Tibial nerve (tissue), 3 donors: ENCODE measurements around the gene BDH1.

Experiments used
- POLR2A ChIP-seq, 2 donors: fragments of 450-650 bp; IDR thresholded peaks; one replicate each; pipeline ENCODE4 v1.6.1; 2017; ENCODE audit warnings: antibody characterized with exemption in 2 of 2, mild to moderate bottlenecking in 2 of 2, moderate library complexity in 2 of 2
- TF ChIP-seq, protein P1 (sequence below), 5 experiments: fragments of 200-600 bp in 3 of 5; fragments of 450-650 bp in 2 of 5; sonication (generic) in 3 of 5; IDR thresholded peaks; one replicate each; pipeline ENCODE4 v1.5.1; 2016 to 2019; ENCODE audit warnings: antibody characterized with exemption in 5 of 5, mild to moderate bottlenecking in 3 of 5, moderate library complexity in 2 of 5

DNA sequence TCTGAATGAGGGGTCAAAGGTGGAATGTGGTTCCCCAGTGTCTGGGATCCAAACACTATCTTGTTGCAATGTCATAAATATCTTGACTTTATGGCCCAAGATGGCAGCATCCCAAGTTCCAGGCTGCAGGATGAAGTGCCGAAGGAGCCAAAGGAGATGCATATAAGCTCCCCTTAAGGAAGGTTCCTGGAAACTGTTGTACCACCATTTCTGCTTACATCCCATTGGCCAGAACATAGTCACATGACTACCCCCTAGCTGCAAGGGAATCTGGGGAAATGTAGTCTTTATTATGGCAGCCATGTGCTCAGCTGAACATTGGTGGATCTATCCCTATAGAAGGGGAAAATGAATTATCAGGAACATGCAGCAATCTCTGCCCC is 54.3 kb downstream of the BDH1 start:
- TF ChIP-seq POLR2A (IDR thresholded peaks at IDR 0.05): no peak
- TF ChIP-seq, protein P1, sequence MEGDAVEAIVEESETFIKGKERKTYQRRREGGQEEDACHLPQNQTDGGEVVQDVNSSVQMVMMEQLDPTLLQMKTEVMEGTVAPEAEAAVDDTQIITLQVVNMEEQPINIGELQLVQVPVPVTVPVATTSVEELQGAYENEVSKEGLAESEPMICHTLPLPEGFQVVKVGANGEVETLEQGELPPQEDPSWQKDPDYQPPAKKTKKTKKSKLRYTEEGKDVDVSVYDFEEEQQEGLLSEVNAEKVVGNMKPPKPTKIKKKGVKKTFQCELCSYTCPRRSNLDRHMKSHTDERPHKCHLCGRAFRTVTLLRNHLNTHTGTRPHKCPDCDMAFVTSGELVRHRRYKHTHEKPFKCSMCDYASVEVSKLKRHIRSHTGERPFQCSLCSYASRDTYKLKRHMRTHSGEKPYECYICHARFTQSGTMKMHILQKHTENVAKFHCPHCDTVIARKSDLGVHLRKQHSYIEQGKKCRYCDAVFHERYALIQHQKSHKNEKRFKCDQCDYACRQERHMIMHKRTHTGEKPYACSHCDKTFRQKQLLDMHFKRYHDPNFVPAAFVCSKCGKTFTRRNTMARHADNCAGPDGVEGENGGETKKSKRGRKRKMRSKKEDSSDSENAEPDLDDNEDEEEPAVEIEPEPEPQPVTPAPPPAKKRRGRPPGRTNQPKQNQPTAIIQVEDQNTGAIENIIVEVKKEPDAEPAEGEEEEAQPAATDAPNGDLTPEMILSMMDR (IDR thresholded peaks at IDR 0.05): no peak
